ENCODE results near the gene TNS2. TPM values are rescaled to one million over a fixed set of nuclear protein-coding genes. Genes with fewer than 3 reads are reported as not detected.

Gene TNS2, protein sequence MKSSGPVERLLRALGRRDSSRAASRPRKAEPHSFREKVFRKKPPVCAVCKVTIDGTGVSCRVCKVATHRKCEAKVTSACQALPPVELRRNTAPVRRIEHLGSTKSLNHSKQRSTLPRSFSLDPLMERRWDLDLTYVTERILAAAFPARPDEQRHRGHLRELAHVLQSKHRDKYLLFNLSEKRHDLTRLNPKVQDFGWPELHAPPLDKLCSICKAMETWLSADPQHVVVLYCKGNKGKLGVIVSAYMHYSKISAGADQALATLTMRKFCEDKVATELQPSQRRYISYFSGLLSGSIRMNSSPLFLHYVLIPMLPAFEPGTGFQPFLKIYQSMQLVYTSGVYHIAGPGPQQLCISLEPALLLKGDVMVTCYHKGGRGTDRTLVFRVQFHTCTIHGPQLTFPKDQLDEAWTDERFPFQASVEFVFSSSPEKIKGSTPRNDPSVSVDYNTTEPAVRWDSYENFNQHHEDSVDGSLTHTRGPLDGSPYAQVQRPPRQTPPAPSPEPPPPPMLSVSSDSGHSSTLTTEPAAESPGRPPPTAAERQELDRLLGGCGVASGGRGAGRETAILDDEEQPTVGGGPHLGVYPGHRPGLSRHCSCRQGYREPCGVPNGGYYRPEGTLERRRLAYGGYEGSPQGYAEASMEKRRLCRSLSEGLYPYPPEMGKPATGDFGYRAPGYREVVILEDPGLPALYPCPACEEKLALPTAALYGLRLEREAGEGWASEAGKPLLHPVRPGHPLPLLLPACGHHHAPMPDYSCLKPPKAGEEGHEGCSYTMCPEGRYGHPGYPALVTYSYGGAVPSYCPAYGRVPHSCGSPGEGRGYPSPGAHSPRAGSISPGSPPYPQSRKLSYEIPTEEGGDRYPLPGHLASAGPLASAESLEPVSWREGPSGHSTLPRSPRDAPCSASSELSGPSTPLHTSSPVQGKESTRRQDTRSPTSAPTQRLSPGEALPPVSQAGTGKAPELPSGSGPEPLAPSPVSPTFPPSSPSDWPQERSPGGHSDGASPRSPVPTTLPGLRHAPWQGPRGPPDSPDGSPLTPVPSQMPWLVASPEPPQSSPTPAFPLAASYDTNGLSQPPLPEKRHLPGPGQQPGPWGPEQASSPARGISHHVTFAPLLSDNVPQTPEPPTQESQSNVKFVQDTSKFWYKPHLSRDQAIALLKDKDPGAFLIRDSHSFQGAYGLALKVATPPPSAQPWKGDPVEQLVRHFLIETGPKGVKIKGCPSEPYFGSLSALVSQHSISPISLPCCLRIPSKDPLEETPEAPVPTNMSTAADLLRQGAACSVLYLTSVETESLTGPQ (N-terminal part only)
- total RNA-seq (100 to 1,000 TPM; 198 to 275 TPM), polyA plus RNA-seq (100 to 1,000 TPM; 130 to 412 TPM)
- long read RNA-seq, donor 1, partial matches to known transcripts: 85 of 107 reads
- long read RNA-seq, donor 1, other reads (novel, unspliced or antisense): 22 of 107 reads
- long read RNA-seq, donor 2, full-length matches to known transcripts: 4 of 64 reads
- long read RNA-seq, donor 2, partial matches to known transcripts: 49 of 64 reads
- long read RNA-seq, donor 2, other reads (novel, unspliced or antisense): 11 of 64 reads

DNA sequence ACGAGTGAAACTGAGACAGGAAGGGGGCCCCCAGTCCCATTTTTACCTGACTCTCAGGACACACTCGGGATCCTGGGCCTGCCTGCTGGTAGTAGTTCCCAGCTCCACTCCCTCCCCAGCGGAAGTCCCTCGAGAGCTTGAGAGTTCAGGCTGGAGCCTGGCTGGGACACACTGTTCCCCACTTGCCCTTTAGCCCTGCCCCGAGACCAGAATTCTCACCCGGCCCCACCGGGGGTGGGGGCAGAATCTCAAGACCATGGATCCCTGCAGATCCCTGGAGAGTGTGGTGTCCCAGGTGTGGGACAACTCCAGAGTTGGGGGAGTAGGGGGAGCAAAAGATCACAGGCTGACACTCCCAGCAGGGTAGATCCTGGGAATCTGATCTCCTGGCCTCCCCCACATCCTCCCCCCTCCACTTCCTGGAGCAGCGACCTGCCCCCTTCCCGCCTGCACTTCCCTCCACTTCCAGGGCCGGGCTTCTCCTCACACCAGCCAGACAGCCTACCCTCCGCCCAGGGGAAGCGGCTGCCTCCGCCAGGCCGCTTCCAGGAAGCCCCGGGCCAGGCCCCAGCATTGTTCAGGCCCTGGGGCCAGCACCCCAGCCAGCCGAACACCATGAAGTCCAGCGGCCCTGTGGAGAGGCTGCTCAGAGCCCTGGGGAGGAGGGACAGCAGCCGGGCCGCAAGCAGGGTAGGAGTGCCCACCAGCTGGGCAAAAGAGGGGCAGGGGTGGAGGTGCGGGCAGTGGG lies at the start of gene TNS2:
TSS of gene TNS2 (plus strand) at position 495 of the 748 bp plus-strand sequence. CDS start at position 616, 121 bp downstream.
- Histone ChIP-seq H3K4me1 (ENCODE audit: control insufficient read depth in 1 of 2, insufficient read depth in 2 of 2, low read length in 2 of 2) (no peaks in the 10 kb centered on the region), H3K9me3 (ENCODE audit: control insufficient read depth, low read length) (no peaks in the 10 kb centered on the region), H3K36me3 (ENCODE audit: control insufficient read depth in 1 of 2, insufficient read depth in 2 of 2, low read length in 1 of 2) (no peaks in the 10 kb centered on the region), H3K4me3 (ENCODE audit: low read length in 2 of 2) (peak within 1 kb of the TSS; percentile 58 to 69), H3K27me3 (ENCODE audit: control insufficient read depth in 1 of 2, insufficient read depth in 2 of 2, low read length in 1 of 2) (no peaks in the 10 kb centered on the region), H3K27ac (ENCODE audit: low read depth in 1 of 2, low read length in 2 of 2) (peak within 1 kb of the TSS; percentile 94 to 97)
- WGBS, 2 donors: 2 to 4% methylated on average over 20 of the region's 20 CpGs
- intact Hi-C loops (cut with DNase I): no loop called here
- peak; percentile 87 to 88 for DNase-seq
- peak; percentile 8 for ATAC-seq (ENCODE audit: low FRiP score)

DNA sequence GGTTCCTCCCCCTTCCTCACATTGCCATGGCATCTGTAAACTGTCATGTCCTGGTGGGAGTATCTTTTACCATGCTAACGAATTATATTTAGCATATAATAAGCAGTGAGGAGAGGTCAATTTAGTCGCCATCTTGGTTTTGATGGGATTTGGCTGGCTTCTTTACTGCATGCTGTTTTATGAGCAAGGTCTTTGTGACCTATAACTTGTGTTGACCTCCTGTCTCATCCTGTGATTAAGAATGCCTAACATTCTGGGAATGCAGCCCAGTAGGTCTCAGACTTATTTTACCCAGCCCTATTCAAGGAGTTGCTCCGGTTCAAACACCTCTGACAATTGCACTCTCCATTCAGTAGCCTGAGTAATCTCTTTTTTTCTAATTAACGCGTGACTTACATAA lies 45.7 kb upstream of the TNS2 start:
- WGBS, 2 donors: 56 to 58% methylated on average over 5 of the region's 5 CpGs
- Histone ChIP-seq H3K27me3 (ENCODE audit: control insufficient read depth in 1 of 2, insufficient read depth in 2 of 2, low read length in 1 of 2) (no peaks in the 10 kb centered on the region), H3K4me1 (ENCODE audit: control insufficient read depth in 1 of 2, insufficient read depth in 2 of 2, low read length in 2 of 2) (peaks cover 0 to 2% of the 10 kb centered on the region in 2 donors), H3K9me3 (ENCODE audit: control insufficient read depth, low read length) (no peaks in the 10 kb centered on the region), H3K27ac (ENCODE audit: low read depth in 1 of 2, low read length in 2 of 2) (no peak overlapping the region), H3K4me3 (ENCODE audit: low read length in 2 of 2) (no peak overlapping the region), H3K36me3 (ENCODE audit: control insufficient read depth in 1 of 2, insufficient read depth in 2 of 2, low read length in 1 of 2) (no peaks in the 10 kb centered on the region)
- intact Hi-C loops (cut with DNase I): no loop called here
- no peak for ATAC-seq (ENCODE audit: low FRiP score)
- no peak for DNase-seq

DNA sequence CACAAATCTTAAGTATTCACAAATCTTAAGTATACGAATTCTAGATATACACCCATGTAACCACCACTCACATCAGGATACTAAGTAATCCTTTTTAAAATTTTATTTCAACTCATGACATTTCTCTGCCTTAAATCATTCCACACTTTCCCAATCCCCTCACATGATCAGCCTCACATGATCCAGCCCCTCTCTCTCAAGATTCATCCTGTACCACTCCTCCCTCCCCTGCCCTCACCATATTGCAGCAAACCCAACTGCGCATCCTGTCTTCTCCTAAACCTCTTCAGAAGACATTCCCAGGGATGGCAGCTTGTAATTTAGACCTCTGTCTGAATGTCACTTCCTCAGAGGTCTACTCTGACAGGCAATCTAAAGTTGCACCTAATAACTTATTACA lies 45.3 kb upstream of the TNS2 start:
- 87 to 88% methylated on average over 2 of the region's 2 CpGs for WGBS, 2 donors
- DNase-seq (no peak), ATAC-seq (ENCODE audit: low FRiP score) (no peak)
- no peaks in the 10 kb centered on the region for H3K9me3 ChIP-seq (ENCODE audit: control insufficient read depth, low read length)
- intact Hi-C loops (cut with DNase I): no loop called here
- H3K27me3 ChIP-seq (ENCODE audit: control insufficient read depth in 1 of 2, insufficient read depth in 2 of 2, low read length in 1 of 2): no peaks in the 10 kb centered on the region
- H3K27ac ChIP-seq (ENCODE audit: low read depth in 1 of 2, low read length in 2 of 2): no peak overlapping the region
- H3K4me1 ChIP-seq (ENCODE audit: control insufficient read depth in 1 of 2, insufficient read depth in 2 of 2, low read length in 2 of 2): peaks cover 0 to 2% of the 10 kb centered on the region in 2 donors
- H3K36me3 ChIP-seq (ENCODE audit: control insufficient read depth in 1 of 2, insufficient read depth in 2 of 2, low read length in 1 of 2): no peaks in the 10 kb centered on the region
- H3K4me3 ChIP-seq (ENCODE audit: low read length in 2 of 2): no peak overlapping the region

DNA sequence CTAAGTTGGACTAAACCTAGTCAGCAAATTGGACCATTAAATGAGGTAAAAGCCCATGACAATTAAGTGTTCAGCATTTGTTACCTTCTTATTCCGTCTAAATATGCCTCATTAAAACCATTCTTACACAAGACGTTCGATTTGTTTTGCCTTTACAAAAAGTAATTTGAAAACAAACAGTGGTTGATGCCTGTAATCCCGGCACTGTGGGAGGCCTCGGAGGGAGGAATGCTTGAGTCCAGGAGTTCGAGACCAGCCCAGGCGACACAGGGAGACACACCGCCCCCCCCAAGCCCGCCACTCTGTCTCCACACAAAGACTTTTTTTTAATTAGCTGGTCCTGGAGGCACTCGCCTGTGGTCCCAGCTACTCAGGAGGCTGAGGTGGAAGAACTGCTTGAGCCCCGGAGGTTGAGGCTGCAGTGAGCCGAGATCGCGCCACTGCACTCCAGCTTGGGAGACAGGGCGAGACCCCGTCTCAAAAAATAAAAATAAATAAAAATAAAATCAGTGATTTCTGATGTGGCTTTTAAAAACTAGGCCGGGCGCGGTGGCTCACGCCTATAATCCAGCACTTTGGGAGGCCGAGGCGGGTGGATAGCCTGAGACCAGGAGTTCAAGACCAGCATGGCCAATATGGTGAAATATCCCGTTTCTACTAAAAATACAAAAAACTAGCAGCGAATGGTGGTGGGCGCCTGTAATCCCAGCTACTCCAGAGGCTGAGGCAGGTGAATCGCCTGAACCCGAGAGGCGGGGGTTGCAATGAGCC lies 44.5 kb upstream of the TNS2 start:
- intact Hi-C loops (cut with DNase I): no loop called here
- peak in 1 of 2 donors; percentile 62 for DNase-seq
- peak overlapping the region; percentile 20 to 27 for H3K4me3 ChIP-seq (ENCODE audit: low read length in 2 of 2)
- H3K27me3 ChIP-seq (ENCODE audit: control insufficient read depth in 1 of 2, insufficient read depth in 2 of 2, low read length in 1 of 2): no peaks in the 10 kb centered on the region
- 7 to 11% methylated on average over 28 of the region's 28 CpGs for WGBS, 2 donors
- H3K27ac ChIP-seq (ENCODE audit: low read depth in 1 of 2, low read length in 2 of 2): no peak overlapping the region
- H3K4me1 ChIP-seq (ENCODE audit: control insufficient read depth in 1 of 2, insufficient read depth in 2 of 2, low read length in 2 of 2): peaks cover 0 to 2% of the 10 kb centered on the region in 2 donors
- ATAC-seq (ENCODE audit: low FRiP score): no peak
- no peaks in the 10 kb centered on the region for H3K36me3 ChIP-seq (ENCODE audit: control insufficient read depth in 1 of 2, insufficient read depth in 2 of 2, low read length in 1 of 2)
- no peaks in the 10 kb centered on the region for H3K9me3 ChIP-seq (ENCODE audit: control insufficient read depth, low read length)

DNA sequence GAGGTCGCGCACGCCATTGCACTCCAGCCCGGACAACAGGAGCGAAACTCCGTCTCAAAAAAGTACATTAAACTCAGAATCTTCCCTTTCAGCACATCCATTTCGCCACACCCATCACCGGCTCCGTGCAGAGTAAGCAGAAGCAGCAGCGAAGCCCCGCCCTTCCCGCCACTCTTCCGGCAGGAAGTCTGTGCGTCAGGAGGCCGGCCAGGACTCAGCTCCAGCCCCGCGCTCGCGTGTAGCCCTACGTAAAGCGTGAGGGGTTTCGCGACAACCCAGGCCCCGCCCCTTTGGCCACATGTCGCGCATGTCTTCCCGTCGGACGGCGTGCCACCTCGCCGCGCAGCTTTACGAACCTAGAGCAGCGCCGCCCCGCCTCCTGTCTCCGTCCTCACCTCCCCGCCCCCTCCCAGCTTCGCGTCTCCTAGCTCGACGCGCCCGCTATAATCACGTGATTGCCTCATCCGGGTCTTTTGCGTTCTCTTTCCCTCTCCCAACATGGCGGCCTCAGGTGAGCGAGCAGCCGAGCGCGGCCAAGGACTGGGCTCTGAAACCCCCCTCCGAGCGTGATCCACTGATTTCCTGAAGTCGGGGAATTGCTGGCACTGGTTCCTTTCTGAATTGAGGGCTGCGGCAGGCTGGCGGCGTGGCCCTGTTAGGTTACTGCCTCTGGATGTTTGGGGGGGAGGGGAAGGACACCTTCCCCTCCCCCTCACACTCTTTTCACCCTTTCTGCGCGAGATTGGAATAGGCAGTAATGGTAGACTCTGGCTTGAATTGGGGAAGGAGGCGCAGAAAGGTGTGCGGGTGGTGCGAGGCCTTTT lies 43.7 kb upstream of the TNS2 start, which contains the start of gene EIF4B:
TSS of gene EIF4B (plus strand) at position 471 of the 824 bp plus-strand sequence. CDS start at position 499, 28 bp downstream.
- Histone ChIP-seq H3K36me3 (ENCODE audit: control insufficient read depth in 1 of 2, insufficient read depth in 2 of 2, low read length in 1 of 2) (no peaks in the 10 kb centered on the region), H3K27me3 (ENCODE audit: control insufficient read depth in 1 of 2, insufficient read depth in 2 of 2, low read length in 1 of 2) (no peaks in the 10 kb centered on the region), H3K27ac (ENCODE audit: low read depth in 1 of 2, low read length in 2 of 2) (peak within 1 kb of the TSS in 1 of 2 donors; percentile 53), H3K4me3 (ENCODE audit: low read length in 2 of 2) (peak within 1 kb of the TSS; percentile 61 to 95), H3K9me3 (ENCODE audit: control insufficient read depth, low read length) (no peaks in the 10 kb centered on the region), H3K4me1 (ENCODE audit: control insufficient read depth in 1 of 2, insufficient read depth in 2 of 2, low read length in 2 of 2) (peaks cover 0 to 2% of the 10 kb centered on the region in 2 donors)
- WGBS, 2 donors: 0% methylated on average over 64 of the region's 64 CpGs
- ATAC-seq (ENCODE audit: low FRiP score) (peak; percentile 98), DNase-seq (peak; percentile 100)
- intact Hi-C loops (cut with DNase I): no loop called here

DNA sequence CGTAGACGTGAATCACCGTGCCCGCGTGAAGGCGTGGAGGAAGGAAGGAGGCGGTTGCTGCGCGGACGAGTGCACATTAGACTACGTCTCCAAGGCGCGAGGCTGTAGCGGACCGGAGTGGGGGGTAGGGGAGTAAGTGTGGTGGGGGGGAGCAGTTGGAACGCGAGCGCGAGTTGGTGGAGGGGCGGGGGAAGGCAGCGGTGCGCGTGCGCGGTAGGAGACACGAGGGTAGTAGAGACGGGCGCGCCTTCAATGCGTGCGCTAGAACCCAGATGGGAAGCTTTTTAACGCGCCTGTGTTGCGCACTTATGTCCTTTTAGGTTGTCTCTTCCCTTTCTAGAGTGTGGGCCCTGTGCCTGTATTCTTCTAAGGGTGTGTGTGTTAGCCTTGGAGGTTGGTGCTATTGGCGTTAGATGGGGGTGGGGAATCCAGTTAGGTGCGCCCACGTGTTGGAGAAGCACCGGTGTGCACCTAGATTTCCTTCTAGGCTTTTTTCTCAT lies 43.0 kb upstream of the TNS2 start:
- ATAC-seq (ENCODE audit: low FRiP score) (peak; percentile 49), DNase-seq (peak; percentile 81 to 91)
- H3K9me3 ChIP-seq (ENCODE audit: control insufficient read depth, low read length): no peaks in the 10 kb centered on the region
- H3K27ac ChIP-seq (ENCODE audit: low read depth in 1 of 2, low read length in 2 of 2): peak overlapping the region in 1 of 2 donors; percentile 53
- WGBS, 2 donors: 0% methylated on average over 38 of the region's 38 CpGs
- H3K27me3 ChIP-seq (ENCODE audit: control insufficient read depth in 1 of 2, insufficient read depth in 2 of 2, low read length in 1 of 2): no peaks in the 10 kb centered on the region
- intact Hi-C loops (cut with DNase I): no loop called here
- no peaks in the 10 kb centered on the region for H3K36me3 ChIP-seq (ENCODE audit: control insufficient read depth in 1 of 2, insufficient read depth in 2 of 2, low read length in 1 of 2)
- H3K4me3 ChIP-seq (ENCODE audit: low read length in 2 of 2): peak overlapping the region; percentile 61 to 95
- peaks cover 0 to 2% of the 10 kb centered on the region in 2 donors for H3K4me1 ChIP-seq (ENCODE audit: control insufficient read depth in 1 of 2, insufficient read depth in 2 of 2, low read length in 2 of 2)

Data from aorta (tissue), 5 donors.